DND-41 (cell line): ENCODE data around the gene BTN1A1.

Experiments used
- ATAC-seq: fragments of 200-7000 bp; cut with Tn5 transposase; 3 replicates; pipeline ENCODE4 v1.9.1; 2021; ENCODE audit warnings: low read depth; ENCODE audit not compliant: insufficient read depth
- DNase-seq: peaks from one replicate; pipeline ENCODE4 v3.0.0-alpha.2; 2020
- H2AFZ ChIP-seq: 2 replicates; pipeline ENCODE4 v1.6.0; 2012; ENCODE audit warnings: low read depth, low read length
- H3K27ac ChIP-seq: 2 replicates; pipeline ENCODE4 v1.5.1; 2012; ENCODE audit warnings: low read length, inconsistent platforms
- H3K27me3 ChIP-seq: fragments of 200-600 bp; sonication (generic); 2 replicates; pipeline ENCODE4 v1.6.0; 2012; ENCODE audit warnings: low read length, mild to moderate bottlenecking, inconsistent platforms; ENCODE audit not compliant: insufficient read depth, poor library complexity
- H3K36me3 ChIP-seq: 2 replicates; pipeline ENCODE4 v1.5.1; 2012; ENCODE audit warnings: low read length, inconsistent platforms; ENCODE audit not compliant: insufficient read depth
- H3K4me1 ChIP-seq: 2 replicates; pipeline ENCODE4 v1.5.1; 2012; ENCODE audit warnings: mild to moderate bottlenecking, low read length; ENCODE audit not compliant: insufficient read depth
- H3K4me2 ChIP-seq: 2 replicates; pipeline ENCODE4 v1.6.0; 2012; ENCODE audit warnings: mild to moderate bottlenecking, moderate library complexity, low read length, inconsistent platforms; ENCODE audit not compliant: insufficient read depth
- H3K4me3 ChIP-seq, 2 experiments: fragments of 200-600 bp in 1 of 2; shearing (Covaris generic) in 1 of 2; 2 replicates each; pipeline ENCODE4 v1.5.1; 2012 to 2016; ENCODE audit warnings: inconsistent platforms in 2 of 2, low read length in 2 of 2, mild to moderate bottlenecking in 2 of 2, low read depth in 1 of 2, moderate library complexity in 1 of 2
- H3K79me2 ChIP-seq: 2 replicates; pipeline ENCODE4 v1.6.0; 2012; ENCODE audit warnings: low read length, inconsistent platforms; ENCODE audit not compliant: insufficient read depth
- H3K9ac ChIP-seq: 2 replicates; pipeline ENCODE4 v1.6.0; 2012; ENCODE audit warnings: low read depth, mild to moderate bottlenecking, inconsistent platforms, low read length, moderate library complexity
- H3K9me3 ChIP-seq: 2 replicates; pipeline ENCODE4 v1.5.1; 2012; ENCODE audit warnings: low read length, moderate library complexity, mild to moderate bottlenecking, inconsistent platforms; ENCODE audit not compliant: insufficient read depth, severe bottlenecking
- H4K20me1 ChIP-seq: 2 replicates; pipeline ENCODE4 v1.6.0; 2012; ENCODE audit warnings: low read length; ENCODE audit not compliant: insufficient read depth
- CTCF ChIP-seq: IDR thresholded peaks from 2 replicates; pipeline ENCODE4 v1.5.1; 2012; ENCODE audit warnings: borderline replicate concordance, low read length, moderate library complexity, mild to moderate bottlenecking; ENCODE audit not compliant: poor library complexity, severe bottlenecking; ENCODE audit errors: extremely low read depth
- EZH2 ChIP-seq: IDR thresholded peaks from 3 replicates; pipeline ENCODE4 v1.6.1; 2012; ENCODE audit warnings: borderline replicate concordance, low read depth, mild to moderate bottlenecking, moderate library complexity, low read length, inconsistent platforms; ENCODE audit not compliant: severe bottlenecking

The BTN1A1 gene

GRCh38 chr6:26531897-26532296 is 31.8 kb downstream of the BTN1A1 start:
- DNase-seq (no peak), ATAC-seq (no peak)
- no peaks in the 10 kb centered on the region for H3K79me2 ChIP-seq
- peak overlapping the region; percentile 40 for H2AFZ ChIP-seq
- no peaks in the 10 kb centered on the region for H3K27me3 ChIP-seq
- no peak overlapping the region for H3K9ac ChIP-seq
- H3K36me3 ChIP-seq: no peaks in the 10 kb centered on the region
- no peaks in the 10 kb centered on the region for H4K20me1 ChIP-seq
- no peaks in the 10 kb centered on the region for H3K9me3 ChIP-seq
- peaks cover 44% of the 10 kb centered on the region for H3K4me1 ChIP-seq
- no peak overlapping the region for H3K4me3 ChIP-seq
- peak overlapping the region; percentile 64 for H3K4me2 ChIP-seq
- no peak for TF ChIP-seq CTCF
- TF ChIP-seq EZH2: no peak
- H3K27ac ChIP-seq: peak overlapping the region; percentile 55; the same call in 1 of the 2 replicates

GRCh38 chr6:26532699-26533531 is 32.8 kb downstream of the BTN1A1 start:
- no peaks in the 10 kb centered on the region for H3K9me3 ChIP-seq
- no peaks in the 10 kb centered on the region for H3K27me3 ChIP-seq
- TF ChIP-seq EZH2: no peak
- no peak for TF ChIP-seq CTCF
- DNase-seq (peak; percentile 93), ATAC-seq (peak; percentile 55)
- no peaks in the 10 kb centered on the region for H3K36me3 ChIP-seq
- peak overlapping the region; percentile 92 for H2AFZ ChIP-seq
- H3K79me2 ChIP-seq: no peaks in the 10 kb centered on the region
- H3K9ac ChIP-seq: peak overlapping the region; percentile 70
- H3K27ac ChIP-seq: peak overlapping the region; percentile 84
- H4K20me1 ChIP-seq: no peaks in the 10 kb centered on the region
- peaks cover 48% of the 10 kb centered on the region for H3K4me1 ChIP-seq
- H3K4me2 ChIP-seq: peak overlapping the region; percentile 64
- H3K4me3 ChIP-seq: peak overlapping the region; percentile 41 to 79

- Histone ChIP-seq H4K20me1 (no peaks in the 10 kb centered on the region), H3K4me1 (peaks cover 48% of the 10 kb centered on the region), H3K9me3 (no peaks in the 10 kb centered on the region), H3K4me2 (peak overlapping the region; percentile 64), H3K79me2 (peaks cover 4% of the 10 kb centered on the region), H2AFZ (peak overlapping the region; percentile 92), H3K27ac (peak overlapping the region; percentile 84), H3K9ac (peak overlapping the region; percentile 70), H3K27me3 (no peaks in the 10 kb centered on the region), H3K36me3 (no peaks in the 10 kb centered on the region; the same call in 1 of the 2 replicates), H3K4me3 (peak overlapping the region; percentile 41 to 79; a peak in 3 of 4 replicates)
- ATAC-seq: no peak
- no peak for DNase-seq
- TF ChIP-seq CTCF: no peak
- no peak for TF ChIP-seq EZH2
Measured at GRCh38 chr6:26533532-26533931, 33.4 kb downstream of the BTN1A1 start.
